Stimulated activated CD4-positive, alpha-beta T cell treated with anti-CD3 and anti-CD28 coated beads, Interleukin-12 subunit alpha, Interleukin-12 subunit beta, amount 100 ng/mL, for 4 hours (primary cell): ENCODE measurements around the gene ZBP1.

Experiments
- DNase-seq: peaks from one replicate; pipeline ENCODE4 v3.0.0-alpha.2; 2020

ZBP1 gene

DNA sequence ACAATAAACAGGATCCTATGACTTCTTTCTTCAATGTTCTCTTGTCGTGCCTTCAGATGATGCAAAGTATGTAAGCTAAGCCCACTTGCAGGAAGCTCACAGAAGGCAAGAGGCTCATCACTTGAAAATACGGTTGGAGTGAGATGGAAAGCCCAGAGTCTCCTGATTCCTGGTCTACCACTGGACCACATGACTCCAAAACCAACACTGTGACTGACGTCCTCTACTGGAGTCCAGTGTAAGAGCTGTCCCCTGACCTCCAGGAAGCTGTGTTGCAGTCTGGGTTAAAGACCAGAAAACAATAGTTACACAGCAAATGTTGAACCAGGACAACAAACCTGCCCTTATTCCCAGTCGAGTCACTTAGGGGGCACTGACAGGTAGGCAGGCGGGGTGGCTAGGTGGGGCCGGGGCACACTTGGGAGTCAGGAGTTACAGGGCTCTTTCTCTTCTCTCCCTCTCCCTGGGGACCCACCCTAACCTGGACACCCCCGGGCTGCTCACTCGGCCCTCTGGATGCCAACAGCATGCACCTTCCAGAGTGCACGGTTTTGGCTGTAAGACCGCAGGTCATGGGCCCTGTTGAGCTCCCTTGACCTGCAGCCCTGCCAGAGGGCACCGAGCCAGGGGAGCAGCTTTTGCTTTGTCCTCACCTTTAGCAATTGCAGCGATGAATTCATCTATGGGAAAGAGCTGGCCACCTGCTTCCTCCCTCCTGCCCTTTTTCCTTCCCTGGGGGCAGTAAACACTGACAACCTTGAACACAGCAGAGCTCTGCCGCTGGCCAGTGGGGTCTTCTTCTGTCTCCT lies 51.9 kb downstream of the ZBP1 start:
- no peak for DNase-seq

DNA sequence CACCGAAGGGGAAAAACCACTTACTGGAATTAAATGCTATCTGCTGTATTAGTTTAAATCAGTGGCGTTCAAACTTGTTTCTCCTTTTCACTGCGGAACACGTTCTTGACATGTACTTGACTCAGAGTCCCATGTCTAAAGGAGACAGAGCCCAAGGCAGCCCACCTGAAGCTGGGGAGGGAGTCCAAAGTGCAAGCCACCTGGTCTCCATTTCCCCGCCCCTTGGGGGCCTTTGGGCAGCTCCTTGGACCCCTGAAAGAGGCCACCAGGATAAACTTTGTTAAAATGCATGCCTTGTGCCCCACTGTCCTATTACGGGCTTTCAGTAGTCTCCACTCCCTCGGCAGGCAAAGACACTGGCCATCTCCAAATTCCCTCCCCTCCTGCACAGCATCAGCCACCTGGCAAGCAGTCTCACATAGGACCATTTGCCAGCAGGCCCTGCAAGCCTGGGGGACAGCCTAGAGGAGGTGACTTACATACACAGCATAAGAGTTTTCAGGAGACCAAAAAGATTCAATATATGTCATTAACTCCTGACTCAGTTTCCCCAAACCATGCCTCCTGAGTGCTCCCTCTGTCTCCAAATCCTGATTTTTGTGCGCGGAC lies 52.7 kb downstream of the ZBP1 start:
- DNase-seq, result no peak

DNA sequence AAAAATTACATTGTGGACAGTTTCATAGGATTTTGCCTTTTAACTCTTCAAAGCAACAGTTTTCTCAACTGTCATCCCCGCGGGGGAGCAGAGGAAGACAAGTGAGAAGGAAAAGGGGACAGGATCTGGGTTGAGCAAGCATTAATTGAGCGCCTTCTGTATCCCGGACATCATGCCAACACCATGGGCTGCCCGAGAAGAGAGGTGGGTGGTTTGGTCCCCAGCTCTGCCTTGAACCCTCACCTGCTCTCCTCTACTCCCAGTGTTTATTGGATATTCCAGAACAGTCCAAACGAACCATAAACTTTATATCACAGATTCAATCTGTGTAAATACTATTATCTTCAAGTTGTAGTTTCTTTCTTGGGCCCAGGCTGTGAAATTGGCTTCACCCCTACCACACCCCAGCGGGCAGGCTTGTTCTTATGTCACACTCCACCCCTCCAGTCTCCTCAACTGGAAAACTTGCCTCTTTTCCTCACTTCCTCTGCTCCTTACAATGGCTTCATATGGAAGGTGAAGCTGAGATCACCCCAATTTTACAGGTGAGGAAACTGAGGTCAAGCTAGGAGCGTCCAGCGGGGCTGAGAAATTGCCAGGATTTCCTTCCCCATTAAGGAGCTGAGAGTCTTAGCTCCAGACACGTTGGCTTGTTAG lies 53.3 kb downstream of the ZBP1 start:
- DNase-seq, result no peak

DNA sequence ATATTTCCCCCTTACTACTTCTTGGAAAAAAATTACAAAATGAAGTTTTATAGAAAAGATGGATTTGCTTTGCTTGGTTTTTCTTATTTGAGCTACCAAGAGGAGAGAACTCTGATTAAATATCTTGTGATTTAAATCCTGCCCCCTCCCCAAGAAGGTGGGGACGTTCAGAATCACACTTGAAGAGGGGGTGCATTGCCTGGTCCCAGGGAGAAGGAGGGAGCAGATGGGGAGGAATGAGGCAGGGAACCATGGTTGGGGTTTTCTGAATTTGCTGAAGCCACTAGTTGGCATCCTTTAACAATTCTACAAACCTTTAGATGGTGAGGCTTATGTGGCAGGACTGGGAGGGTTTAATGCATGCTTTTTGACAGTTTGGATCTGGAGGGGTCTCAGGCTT lies 53.8 kb downstream of the ZBP1 start:
- DNase-seq, result no peak

DNA sequence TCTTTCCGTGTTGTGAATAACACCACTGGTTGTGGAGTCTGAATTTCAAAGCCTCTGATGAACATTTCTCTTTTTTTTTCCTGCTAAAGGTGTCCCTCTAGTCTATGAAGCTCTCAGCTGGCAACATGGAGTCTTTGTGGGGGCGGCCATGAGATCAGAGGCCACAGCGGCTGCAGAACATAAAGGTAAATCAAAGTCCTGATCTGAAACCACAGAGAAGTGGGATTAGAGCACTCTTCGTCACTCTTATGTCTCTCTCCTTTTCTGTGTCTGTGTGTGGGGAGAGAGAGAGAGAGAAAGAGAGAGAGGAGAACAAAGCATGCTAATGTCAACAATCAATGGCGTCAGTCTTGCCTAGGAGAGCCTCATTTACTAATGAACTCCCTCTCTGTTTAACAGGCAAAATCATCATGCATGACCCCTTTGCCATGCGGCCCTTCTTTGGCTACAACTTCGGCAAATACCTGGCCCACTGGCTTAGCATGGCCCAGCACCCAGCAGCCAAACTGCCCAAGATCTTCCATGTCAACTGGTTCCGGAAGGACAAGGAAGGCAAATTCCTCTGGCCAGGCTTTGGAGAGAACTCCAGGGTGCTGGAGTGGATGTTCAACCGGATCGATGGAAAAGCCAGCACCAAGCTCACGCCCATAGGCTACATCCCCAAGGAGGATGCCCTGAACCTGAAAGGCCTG lies 55.1 kb downstream of the ZBP1 start:
- DNase-seq, result no peak

DNA sequence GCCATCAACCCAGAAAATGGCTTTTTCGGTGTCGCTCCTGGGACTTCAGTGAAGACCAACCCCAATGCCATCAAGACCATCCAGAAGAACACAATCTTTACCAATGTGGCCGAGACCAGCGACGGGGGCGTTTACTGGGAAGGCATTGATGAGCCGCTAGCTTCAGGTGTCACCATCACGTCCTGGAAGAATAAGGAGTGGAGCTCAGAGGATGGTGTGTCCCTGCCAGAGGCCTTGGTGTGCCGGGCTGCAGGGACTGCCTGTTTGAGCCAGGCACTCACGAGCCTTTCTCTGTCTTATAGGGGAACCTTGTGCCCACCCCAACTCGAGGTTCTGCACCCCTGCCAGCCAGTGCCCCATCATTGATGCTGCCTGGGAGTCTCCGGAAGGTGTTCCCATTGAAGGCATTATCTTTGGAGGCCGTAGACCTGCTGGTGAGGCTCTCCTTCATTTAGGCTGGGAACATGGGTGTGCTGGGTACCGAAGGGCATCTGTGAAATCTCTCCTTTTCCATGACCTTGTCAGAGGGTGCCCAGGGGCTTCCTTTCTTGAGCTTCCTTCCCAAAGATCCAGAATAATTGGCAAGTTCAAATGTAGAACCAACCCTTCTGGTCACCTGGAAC lies 55.9 kb downstream of the ZBP1 start:
- no peak for DNase-seq

DNA sequence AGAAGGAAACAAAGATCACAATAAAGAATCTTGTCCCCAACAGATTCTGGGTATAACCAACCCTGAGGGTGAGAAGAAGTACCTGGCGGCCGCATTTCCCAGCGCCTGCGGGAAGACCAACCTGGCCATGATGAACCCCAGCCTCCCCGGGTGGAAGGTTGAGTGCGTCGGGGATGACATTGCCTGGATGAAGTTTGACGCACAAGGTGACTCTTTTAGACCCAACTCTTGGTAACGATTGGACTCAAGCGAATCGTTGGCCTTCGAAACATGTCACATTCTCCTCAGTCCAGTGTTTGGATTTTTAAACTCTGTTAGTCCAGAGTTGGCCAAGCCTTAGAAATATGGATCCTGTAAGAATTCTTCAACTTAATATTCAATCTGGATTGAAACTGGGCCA lies 56.7 kb downstream of the ZBP1 start:
- DNase-seq, result no peak

DNA sequence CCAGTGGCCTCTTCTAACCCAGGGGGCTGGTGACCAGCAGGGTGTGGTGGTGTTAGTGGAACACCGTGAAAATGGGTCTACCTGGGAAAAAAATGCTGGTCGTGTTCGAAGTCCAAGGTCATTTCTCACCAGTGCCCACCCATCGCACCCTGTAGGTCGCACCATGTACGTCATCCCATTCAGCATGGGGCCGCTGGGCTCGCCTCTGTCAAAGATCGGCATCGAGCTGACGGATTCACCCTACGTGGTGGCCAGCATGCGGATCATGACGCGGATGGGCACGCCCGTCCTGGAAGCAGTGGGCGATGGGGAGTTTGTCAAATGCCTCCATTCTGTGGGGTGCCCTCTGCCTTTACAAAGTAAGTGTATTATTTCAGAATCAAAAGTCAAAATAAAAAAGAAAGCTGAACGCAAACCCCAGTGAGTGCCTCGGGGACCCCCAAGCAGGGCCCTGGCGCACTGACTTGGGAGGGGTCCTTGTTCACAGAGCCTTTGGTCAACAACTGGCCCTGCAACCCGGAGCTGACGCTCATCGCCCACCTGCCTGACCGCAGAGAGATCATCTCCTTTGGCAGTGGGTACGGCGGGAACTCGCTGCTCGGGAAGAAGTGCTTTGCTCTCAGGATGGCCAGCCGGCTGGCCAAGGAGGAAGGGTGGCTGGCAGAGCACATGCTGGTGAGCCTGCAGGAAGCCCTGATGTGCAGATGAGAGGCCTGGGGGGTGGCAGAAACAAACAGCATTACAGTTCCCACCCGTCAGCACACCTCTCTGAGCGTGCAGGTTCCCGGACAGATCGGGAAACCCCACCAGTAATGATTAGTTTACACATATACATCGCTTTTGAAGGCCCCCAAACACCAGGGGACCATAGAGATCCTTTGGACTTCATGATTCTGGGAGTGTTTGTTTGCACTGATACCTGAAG lies 57.4 kb downstream of the ZBP1 start:
- DNase-seq, result no peak

DNA sequence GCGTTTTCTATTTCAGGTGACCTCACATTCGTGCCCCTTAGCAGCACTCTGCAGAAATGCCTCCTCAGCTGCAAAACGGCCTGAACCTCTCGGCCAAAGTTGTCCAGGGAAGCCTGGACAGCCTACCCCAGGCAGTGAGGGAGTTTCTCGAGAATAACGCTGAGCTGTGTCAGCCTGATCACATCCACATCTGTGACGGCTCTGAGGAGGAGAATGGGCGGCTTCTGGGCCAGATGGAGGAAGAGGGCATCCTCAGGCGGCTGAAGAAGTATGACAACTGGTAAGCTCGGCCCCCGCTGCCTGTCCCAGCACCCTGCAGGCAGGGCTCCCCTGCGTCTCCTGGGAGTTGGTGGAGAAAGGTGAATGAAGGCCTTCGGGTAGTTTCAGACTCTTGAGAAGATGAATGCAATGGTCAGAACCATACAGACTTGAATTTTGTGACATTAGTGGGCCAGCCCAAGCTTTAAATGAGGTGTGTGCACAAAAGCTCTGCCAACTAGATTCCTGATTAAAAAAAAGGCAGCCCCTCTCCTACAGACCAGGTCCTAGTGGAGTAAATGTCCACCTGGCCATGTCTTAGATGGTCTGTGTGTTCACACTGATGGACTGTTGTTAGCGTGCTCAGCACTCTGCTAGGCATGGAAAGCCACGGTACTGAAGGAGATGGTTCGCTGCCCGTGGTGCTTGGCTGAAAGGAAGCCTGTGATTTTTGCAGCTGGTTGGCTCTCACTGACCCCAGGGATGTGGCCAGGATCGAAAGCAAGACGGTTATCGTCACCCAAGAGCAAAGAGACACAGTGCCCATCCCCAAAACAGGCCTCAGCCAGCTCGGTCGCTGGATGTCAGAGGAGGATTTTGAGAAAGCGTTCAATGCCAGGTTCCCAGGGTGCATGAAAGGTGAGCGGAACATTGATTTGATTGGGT lies 58.6 kb downstream of the ZBP1 start:
- no peak for DNase-seq

DNA sequence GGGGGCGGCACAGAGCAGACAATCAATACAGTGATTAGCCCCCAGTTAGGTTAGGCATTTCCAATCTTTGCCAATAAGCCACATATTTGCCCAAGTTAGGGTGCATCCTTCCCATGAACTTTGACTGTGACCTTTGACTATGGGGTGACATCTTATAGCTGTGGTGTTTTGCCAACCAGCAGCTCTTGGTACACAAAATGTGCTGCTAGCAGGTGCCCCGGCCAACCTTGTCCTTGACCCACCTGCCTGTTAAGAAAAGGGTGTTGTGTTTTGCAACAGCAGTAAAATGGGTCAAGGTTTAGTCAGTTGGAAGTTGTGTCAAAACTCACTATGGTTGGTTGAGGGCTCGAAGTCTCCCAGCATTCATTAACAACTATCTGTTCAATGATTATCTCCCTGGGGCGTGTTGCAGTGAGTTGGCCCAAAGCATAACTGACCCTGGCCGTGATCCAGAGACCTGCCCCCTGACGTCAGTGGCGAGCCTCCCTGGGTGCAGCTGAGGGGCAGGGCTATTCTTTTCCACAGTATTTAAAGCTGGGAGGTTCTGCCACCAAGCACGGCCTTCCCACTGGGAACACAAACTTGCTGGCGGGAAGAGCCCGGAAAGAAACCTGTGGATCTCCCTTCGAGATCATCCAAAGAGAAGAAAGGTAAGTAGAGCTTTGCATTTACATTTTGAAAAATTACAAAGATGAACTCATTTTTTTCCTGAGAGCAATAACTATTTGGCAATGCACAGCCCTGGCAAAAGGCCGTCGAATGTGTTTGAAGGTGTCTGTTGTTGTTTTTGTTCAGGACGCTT lies 59.5 kb downstream of the ZBP1 start, which contains the start of gene PCK1:
Gene PCK1 (plus strand): TSS at position 557 of the 802 bp plus-strand sequence. CDS start 302 bp downstream, outside the sequence.
- DNase-seq, result no peak

DNA sequence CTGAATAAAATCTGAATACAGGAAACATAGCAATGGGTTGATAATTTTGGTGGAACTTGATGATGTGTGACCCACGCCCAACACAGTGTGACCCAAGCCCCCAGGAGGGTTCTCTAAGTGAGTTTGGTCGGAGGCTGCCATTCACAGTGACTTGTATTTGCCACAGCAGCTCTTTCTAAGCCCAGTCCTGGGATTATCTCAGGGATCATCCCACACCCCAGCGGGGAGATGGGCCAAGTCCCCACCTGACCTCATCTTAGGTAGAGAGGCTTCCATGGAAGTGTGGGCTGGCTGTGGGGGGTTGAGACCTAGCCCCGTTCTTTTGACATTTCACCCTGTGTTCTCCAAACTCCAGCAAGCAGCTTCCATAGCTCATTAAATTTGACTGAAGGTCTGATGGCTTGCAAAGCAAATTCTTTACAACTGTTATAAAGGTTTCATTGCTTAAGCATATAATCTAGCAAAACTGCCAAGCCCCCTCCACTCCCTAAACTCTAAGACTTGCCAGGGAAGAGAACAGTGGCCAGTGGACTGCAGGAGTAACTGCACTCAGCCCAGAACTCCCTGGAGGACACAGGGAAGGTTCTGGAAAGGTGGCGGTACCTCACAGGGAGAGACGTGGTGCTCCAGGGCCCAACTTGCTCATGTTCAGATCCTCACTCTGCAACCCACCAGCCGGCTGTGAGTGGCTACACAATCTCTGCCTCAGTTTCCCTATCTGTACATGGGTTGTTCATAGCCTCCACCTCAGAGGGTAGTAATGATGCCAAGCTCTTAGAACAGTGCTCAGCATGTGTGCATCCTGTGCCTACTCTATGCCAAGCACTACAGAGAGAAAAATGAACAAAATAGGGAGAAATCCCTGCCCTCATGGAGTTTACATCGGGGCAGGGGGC lies 60.3 kb downstream of the ZBP1 start:
- no peak for DNase-seq

DNA sequence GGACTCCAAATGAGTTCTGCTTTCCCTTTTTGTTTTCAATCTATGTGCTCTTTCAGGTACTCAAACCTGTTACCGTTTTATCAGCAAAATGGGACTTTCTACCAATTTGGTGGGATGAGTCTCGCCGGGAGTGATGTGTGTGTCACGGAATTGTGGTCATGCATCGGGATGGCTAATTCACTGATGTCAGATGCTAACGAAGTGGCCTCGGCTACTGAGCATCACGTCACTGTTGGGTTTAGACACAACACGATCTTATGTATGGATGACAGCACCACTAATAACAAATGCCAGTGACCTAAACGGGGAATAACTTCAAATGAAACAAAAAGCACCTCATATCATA lies 61.0 kb downstream of the ZBP1 start:
- DNase-seq, result no peak

DNA sequence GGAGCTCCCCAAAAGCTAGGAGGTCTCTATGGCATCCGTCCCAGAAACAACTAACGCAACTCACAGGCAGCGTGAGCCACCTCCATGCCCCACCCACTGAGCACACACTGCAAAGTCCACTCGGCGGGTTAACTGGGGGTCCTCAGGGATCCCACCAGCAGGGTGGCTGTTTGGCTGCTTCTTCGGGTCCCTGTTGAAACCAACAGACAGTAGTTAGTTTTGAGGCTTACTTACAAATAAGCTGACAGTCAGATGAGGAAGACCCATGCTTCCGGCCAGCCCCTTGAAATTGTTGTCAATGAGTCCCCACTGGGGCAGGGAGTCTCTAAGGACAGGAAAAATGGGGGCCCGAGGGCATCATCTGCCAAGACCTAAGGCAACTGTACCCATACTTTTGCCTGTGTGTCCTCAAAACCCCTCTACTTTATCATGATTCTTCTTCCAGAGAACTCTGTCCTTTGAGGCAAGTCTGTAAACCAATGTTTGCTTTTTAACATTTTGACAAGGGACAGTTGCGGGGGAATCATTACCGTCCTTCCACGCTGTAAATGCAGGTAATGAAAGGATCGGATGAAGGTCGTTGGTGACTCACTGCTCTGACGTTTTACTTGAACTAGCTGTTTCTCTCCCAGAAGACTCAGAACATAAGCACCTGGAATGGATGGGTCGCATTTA lies 61.5 kb downstream of the ZBP1 start:
- no peak for DNase-seq

DNA sequence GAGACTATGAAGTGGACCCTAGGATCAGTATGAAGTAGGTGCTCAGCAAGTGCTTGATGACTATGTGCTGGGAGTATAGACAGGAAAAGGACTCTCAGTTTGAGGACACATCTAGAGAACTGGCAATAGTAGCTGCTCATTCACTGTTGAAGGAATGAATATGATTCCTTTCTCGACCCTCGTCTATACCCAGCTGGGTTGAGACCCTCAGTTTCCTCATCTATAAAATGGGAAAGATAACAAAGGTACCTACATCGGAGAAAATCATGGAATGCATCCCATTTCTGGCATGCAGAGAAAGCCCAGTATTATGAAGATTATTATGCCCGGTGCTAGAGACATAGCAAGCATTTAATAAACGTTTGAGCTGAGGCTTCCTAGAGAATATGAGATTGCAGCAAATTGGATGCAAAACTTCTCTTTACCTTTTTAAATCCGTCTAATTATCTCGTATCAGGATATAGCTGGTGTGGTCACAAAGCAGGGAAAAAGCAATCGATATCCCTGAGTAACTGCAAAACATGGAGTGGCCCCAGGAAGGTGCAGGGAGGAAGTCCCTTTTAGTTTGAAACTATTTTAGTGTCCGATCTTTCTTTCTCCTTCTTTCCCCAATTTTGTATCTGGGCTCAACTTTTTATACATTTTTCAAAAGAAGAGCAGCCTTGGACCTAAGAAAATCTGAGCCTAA lies 62.2 kb downstream of the ZBP1 start:
- DNase-seq, result no peak

DNA sequence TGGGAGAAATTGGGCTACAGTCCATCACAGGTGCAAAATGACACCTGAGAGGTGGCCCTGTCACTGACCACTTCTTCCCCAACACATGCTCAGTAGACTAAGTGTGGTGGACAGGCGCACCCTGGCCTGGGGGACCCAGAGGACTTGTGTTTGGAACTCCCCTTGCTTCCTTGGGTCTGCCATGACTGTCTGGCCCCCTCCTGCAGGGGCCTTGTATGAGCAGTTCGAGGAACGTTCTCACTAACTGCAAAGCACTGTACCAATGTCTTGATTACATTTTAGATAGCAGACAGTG lies 63.3 kb downstream of the ZBP1 start:
- DNase-seq, result no peak

DNA sequence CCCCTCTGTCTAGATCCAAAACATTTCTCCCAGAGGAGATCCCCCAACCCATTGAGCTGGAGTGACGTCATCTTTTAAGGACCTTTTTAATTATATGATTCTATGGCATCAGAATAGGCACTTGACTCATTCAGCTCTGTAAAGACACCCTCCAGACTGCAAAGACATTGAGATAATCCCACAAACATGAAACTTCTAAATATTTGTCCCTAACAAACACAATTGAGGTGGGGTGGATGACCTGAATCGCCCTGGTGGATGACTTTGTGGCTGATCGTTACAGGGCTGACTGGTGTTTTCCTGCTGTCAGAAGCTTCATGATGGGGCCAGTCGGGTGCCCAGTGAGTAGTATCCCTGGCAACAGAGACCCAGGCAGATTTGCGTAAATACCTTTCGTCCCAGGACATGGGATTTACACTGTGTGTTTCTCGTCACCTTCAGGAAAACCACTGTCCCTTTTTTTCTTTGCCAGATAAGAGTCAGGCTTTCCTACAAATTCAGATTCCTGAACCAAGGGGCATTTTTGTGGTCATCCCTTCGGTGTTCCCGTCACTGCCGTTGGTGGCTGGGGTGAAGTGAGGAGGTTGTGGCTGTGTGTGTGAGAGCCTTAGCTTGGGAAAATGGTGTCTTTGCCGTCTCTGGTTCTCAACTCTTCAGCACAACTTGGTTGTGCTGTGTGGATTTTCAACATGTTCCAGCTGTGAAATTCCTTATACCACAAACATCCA lies 64.6 kb downstream of the ZBP1 start:
- DNase-seq, result no peak
